AG08396 (cell line): ENCODE results near the gene KLHL25.

ENCODE experiments used
- DNase-seq: peaks from one replicate; pipeline ENCODE4 v3.0.0; 2012; ENCODE audit warnings: low spot score, mixed read lengths

Gene KLHL25

DNA sequence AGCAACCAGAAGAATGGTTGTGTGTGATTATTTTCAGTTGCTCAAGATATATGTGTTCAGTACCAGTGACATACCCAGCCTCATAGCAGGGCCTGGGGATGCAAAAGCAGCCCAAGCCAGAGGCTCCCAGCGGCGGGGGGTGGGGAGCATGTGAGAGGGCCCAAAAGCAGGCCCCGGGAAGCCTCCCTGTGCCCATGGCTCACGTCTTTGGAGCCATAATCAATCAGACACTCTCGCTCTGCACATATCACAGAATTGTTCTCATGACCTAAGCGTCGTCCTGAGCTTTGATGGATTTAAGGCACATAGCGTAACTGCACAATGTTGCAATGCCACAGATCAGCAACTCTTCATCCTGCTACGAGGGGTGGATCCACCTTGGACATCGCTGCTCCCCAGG lies 20.8 kb downstream of the KLHL25 start:
- DNase-seq: no peak

DNA sequence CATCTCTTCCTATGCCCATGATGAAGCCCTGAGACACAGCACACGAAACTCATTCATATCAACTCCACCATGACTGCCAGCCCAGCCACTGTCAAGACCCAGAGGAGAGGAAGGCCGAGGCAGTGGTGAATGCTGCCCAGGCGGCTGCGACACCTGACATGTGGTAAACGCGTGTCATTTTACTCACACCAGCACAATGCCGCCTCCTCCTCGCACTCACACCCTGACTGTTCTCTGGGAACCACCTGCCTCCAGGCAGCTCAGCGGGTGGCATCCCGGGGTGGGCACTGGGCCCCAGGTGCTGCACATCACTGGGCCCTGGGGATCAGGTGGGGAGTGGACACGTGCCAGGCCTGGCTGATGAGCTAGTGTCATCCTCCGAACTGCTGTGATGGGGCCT lies 21.5 kb downstream of the KLHL25 start:
- DNase-seq: no peak

DNA sequence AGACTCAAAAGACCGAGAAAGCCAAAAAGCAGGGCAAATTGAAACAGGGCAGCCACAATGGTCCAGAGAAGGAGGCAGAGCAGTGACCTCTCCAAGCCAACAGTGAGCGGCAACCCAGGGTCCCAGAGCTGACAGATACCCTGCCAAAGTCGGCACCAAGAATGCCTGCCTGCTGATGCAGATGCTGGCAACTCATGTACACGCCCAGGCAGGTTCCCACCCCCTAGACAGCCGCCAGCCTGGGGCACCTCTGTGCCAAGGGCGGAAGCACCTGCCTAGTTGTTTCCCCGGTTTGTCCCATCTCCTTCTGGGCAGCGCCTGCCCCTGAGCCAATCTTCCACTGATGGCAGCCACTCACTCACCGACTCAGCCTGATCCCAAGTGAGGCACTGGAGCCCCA lies 22.1 kb downstream of the KLHL25 start:
- no peak for DNase-seq

DNA sequence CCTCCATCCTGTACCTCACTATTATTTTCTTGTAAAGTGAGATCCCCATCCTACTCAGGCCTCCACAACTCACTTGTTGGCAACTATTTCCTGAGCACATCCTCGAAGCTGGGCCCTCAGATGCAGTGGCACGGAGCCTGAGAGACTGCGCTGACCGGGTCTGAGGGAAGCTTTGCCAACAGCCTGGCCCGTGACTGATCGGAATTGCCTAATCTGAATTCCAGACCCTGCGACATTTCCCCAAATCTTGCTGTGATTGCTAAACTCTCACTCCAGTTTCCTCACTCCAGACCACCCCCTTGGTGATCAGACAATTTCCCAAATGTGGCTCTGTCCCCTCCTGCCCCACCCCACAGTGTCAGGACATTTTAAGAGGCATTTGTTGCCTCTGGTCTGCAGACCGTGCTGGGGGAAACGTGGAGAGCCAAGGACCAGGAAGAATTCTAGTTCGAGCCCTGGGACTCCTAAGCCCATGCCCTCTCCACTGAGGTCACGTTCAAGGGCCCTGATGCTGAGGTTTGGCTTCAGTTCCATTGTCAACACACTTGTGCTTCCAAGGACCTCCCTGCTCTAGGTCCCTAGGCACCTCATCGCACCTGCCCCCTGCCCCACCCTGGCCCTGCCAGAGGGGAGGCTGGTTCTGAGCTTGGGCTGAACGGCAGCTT lies 22.8 kb downstream of the KLHL25 start:
- peak; percentile 64 for DNase-seq

DNA sequence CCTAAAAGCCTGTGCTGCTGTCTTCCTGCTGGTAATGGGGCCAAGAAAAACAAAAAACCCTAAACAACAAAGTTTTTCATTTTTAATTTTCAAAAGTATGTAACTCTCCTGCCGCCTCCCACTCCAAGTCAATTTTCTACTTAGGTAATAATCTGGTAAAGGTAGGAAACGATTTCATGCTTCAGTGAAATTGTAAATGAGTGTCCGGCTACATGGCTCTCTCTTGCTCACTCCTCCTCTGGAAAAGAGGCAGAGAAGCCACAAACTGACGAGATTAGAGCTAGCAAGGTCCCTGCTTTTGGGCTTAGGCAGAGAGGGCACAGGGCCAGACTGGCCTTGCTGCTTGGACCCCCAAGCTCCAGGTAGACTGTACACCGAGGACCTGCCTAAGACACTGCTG lies 23.5 kb downstream of the KLHL25 start:
- no peak for DNase-seq

DNA sequence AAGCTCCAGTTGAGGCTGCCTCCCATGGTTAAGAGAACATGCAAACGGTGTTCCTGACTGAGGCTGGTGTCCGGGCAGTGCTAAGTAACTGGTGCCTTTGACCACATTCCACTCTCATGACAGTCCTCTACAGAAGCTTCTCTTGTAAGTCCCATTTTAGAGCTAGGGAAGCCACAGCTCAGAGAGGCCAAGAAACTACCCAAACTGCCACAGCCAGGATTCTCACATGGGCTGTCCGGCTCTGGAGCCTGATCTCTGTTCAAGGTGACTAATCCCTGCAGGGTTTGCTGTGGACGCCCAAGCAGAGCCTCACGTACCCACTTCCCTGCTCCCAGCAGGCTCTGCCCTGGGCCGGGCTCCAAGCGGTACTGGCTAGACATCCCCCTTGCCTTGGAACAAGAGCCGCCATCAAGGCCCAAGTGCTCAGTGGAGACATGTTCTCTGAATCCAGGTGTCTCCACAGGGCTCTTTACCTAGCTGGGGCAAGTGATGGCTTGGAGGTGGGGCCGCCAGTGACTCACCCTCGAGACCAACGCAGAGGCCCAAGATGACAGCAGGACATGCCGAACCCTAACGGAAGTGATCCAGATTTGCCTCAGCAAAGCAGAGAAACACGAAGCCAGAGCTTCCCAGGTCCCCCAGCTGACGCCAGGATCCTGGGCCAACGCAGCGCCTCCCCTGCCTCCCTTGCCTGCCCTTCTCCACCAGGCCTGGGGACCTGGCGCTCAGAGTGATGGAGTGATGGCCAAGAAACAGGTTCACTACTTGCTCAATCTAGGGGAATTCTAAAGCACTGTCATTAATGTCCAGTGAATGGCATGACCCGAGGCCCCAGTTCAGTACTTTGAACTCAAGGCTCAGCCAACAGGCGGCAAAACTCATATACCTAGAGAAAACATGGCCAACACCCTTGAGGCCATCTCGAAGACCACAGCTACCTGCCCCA lies 24.4 kb downstream of the KLHL25 start:
- no peak for DNase-seq

DNA sequence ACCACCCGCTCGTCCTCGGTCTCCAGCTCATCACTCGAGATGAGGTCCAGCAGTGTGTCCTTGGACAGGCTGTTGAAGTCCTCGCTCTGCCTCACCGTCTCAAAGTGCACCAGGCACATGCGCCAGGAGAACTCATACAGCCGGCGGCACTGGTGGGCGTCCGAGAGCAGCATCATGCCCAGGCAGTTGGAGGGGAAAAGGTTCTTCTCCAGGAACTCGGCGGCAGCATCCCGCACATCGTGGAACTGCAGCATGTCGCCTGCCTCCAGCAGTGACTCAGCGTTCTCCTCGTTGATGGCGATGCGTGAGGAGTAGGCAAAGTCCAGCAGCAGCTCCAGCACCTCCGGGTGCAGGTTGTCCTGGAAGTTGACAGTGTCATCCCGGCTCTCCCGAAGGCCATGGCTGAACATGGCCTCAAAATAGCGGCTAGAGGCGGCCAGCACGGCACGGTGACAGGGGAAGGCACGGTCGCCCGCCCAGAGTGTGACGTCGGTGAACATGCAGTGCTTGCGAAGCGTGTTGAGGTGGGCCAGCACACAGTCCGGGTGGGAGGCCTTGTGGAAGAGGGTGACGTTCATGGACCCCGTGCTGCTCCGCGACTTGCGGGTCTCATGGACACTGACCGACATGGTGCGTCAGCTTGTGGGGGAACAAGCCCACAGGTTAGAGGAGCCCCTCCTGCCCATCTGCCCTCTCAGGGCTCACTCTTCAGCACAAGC lies 25.4 kb downstream of the KLHL25 start:
- DNase-seq: no peak

DNA sequence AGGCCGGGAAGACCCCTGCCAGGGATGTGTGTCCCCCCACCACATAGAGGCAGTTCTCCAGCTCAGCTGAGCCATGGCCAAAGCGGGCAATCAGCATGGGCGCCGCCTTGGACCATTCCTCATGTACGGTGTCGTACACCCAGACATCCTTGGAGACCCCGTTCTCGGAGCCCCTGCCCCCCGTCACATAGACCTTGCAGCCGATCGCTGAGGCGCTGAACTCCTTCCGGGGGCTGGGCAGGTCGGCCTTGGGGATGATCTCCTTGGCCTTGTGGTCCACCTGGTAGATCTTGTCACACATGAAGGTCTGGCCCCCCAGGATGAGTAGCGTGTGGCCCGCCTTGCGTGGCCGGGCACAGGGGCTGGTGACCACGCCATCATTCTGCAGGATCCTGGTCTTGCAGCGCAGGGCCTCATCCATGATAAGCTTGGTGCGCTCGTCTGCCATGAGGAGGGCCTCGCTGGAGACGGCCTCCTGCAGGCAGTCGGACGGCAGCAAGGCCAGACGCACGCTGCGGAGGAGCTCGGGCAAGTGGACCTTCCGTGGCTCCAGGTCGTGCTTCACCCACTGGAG lies 26.0 kb downstream of the KLHL25 start:
- DNase-seq: no peak

DNA sequence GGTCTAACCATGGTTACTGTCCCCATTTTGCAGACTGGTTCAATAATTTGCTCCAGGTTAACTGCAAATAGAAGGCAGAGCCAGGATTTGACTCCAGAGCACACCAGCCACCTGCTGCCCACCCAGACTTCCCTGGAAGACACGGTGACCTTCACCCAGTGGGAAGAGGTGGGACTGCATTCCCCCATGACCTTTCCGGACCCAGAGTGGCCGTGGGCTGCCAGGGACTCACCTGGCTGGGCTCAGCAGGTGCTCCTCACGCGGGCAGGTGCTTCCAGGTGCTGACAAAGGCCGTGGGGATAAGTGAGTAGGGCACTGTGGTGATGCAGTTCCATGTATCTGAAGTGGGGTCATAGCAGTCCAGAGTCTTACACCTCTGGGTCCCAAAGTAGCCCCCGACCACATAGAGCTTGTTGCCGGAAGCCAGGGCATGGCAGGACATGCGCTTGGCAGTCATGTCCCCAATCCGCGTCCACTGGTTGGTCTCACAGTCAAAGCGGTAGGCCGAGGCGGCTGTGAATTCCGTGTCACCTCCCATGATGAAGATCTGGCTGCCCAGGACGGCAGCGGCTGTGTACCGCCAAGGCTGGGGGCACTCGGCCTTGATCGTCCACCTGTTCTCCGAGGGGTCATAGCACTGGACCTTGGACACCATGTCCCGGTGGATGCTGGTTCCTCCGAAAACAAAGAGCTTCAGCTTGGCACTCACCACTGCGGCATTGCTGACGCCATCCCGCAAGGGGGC lies 26.8 kb downstream of the KLHL25 start:
- DNase-seq: no peak

DNA sequence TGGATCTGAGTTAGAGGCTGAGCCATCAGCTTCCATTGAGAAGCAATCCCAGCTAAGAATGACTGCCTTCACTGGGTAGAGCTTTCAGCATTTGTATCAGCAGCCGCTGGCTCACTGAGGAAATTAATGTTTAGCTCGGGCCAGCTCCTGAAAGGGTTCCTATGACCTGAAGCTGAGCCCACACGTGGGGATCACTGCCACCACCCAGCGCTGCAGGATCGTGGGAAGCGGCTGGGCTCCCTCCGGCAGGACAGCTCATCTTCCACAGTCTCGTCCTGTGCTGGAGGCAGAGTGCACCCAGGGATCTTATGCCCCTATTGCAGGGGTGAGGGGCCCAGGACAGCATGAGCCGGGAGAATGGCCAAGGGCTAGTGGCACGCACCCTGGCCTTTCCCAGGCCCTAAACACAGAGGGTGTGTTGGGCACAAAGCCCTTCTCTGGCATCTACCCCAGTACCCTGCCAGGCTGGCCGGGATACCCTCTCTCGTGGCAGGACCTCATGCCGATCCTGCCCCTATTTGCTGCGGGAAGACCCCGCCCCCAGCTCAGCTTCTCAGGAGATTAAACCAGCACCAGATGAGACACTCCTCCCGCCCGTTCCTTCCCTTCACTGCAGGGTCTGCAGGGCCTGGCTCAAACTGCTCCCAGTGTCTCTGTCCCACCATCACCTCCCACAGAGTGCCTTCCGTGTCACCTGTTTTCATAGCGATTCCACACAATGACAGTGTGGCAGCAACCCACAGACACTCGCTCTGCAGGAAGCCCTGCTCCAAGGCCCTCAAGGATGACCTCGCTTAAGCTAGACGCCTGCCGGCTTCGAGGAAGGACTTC lies 28.5 kb downstream of the KLHL25 start:
- no peak for DNase-seq

DNA sequence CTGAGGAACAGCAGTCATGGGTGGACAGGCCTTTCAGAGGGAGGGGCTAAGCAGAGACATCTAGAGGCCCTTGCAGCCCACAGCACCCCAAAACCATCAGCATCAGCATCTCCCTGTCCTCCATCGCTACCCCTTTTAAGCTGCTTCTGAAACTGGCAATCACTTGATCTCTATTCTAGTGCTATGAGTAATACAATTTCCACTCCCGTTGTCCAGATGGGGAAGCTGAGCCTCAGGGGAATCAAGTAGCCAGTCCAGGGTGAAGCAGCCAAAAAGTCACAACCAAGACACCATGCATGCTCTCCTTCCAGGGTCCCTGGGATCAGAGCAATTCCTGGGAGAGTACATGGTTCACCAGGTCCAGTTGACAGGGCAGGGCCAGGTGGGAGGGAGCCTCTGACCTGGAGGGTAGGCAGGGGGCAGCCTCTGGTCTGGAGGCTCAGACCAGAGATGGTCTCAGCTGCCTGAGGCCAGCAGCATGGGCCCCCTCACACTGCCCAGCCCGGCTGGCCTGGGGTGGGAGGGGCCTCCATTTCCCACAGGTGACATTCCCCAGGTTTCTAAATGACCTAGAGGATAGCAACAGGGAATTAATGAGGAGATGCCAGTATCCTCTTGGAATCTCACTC lies 30.0 kb downstream of the KLHL25 start:
- no peak for DNase-seq

DNA sequence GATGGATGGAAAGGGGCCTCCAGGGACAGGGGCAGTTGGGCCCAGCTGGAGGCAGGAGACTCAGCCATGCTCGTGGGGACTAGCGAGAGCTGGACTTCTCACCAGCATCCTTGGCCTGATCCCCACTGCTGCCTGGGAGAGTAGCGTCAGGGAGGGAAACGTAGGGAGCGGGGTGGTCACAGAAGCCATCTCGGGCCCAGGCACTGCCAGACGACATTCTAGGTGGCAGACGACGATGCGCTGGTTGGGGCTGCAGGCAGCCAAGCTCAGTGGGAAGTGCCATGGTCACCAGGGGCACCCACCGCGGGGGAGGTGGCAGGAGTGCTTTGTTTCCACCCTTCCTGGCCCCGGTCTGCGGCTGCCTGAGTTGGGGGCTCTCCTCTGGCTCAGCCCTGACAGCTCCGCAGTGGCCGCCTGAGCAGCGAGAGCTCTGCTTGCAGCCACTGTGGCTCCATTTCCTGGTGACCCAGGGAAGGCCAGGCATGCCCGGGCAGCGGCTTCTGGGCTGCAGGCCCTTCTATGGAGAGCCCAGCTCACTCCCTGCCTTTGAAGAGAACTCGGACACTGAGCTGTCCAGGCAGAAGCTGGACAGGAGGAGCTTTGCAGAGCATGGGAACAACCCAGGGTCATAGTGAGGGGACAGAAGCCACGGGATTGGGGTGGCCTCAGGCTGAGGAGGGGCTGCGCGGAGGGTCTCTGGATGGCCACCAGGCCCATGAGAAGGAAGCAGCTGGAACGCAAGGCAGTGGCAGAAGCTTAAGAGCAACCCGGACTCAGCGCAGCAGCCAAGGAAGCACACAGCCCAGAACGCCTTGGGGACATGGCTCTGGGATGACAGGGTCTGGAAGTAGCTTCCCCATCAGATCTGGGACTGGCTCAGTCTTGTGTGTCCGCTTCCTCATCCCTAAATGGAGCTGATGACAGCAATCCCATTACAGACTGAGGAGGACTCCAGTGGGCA lies 30.8 kb downstream of the KLHL25 start:
- no peak for DNase-seq

DNA sequence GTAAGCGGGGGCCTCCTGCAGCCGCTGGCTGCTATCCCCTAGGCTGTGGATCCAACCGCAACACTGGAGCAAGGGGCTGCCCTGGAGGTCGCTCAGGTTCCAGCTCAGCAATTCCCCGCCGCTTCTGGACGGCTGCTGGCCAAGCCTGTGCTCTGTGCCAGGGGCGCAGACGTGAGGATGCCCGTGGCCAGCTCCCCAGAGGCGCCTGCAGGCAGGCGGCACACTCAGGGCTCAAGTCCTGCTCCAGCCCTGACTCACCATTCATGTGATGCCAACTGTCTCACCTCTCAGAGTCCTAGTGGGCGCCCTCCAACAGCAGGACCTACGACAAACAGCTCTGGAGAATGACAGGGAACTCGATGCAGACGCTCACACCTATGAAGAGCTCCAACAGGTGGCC lies 31.6 kb downstream of the KLHL25 start:
- DNase-seq: peak; percentile 54

DNA sequence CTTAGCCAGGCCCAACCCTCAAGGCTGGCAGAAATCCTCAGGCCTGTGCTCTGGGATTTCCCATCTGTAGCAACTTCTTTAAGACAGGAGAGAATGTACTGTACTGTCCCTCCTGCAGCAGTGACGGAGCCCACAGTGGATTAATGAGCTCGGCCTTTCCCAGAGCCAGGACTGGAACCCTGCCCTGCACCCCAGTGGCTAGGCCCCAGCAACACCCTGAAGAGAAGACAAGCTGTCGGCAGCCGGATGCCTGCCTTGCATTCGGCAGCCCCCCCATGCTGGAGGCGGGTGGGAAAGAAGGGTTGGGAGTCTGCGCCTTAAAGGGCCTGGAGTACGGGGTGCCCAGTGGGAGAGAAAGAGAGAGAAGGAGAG lies 32.0 kb downstream of the KLHL25 start:
- DNase-seq: no peak

DNA sequence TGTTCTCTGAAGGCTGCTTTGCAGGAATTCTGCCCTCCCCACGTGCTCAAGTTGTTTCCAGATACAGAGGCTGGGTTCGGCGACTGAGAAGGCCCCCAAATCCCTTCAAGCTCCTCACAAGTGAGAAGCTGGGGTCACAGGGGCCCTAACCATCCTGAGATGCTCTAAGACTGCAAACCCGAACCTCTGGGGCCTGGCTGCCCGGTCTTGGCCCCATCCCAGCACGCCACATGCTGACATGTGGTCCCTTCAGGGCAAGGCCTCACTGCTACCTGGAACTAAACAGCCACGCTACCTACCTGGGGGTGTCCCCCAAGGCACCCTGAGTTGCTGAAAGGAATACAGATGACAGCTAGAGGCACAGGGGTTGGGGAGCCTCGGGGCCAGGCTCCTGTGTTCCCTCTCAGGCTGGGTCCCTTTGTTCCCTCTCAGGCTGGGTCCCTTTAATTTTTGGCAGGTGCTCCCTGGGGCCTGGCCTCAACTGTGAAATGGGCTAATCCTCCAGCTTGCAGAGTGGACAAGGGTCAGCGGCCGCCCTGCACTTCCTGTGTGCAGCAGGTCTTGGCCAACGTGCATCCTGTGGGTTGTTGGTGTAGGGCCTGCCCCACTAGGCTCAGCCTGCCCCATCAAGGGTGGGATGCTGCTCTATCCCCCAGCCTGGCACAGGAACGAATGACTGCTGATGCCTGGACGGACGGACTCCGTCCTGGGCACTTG lies 32.5 kb downstream of the KLHL25 start:
- DNase-seq: no peak

DNA sequence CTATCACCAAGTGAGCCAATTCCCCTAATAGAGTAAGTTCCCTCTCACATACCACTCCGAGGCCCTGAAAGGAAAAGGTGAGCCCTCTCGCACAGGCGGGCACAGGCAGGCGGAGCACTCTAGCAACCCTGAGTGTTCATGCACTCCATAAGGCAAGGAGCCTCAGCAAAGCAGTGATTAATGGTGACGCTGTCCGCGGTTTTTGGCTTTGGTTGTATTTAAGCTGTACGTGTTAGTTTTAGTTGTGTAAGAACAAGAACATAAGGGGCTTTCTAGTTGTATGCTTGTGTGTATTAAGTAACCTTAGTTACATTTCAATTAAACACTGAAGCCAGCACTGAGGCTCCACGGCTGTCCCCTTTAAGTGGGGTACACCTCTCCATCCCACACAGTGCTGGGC lies 33.1 kb downstream of the KLHL25 start:
- DNase-seq: no peak

DNA sequence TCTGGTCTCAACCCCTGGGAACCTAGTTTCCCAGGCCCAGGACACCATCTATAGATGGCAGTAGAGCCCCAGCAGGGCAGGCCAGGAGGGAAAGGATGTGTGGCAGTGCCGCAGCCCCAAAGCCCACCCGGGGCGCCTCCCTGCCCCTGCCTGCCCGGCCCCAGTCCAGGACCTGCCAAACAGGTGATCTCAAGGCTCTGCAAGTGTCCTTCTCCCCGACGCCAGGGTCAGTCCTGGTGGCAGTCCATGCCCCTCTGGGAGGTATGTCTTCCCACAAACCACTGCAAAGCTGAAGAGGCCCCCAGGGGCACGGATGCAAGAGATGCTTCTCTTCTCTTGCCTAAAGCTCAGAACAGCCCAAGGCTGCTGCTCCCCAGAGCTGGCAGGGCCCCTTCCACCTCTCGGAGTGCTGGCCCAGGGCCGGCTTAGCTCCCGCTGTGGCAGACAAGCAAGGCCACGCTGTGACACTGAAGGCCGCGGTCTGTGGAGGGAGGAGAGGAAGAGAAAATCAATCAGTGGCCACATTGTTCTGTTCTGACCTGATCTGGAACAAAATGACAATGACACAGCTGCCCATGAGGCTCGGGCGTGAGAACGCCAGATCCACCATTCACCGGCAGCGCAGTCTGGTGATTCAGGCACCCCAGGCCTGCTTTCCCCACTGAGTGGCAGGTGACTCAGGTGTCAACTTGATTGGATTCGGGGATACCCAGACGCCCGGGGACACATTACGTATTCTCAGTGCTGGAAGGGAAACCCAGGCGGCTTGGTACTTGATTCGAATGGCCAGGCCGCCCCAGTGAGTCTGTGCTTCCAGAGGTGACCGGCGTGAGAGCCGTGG lies 34.0 kb downstream of the KLHL25 start:
- no peak for DNase-seq

DNA sequence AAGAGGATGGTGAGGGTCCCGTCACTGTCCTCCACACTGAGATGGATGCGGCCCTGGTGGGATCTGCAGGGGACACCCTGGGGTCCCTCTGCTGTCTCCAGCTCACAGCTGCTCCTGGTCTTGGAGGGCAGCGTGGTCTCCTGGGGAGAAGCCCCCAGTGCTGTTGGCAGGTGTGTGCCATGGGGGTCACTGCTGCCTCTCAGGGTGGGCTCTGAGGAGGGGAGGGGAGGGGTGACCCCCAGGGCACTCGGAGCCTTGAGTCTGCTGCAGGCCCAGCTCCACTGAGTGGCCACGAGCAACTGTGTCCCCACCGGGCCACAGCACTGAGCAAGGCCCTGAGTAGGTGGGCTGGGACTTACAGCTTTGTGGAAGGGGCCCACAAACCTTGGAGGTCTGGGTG lies 34.7 kb downstream of the KLHL25 start:
- no peak for DNase-seq
